HUDEP-2 (cell line): ENCODE results near the gene STAT4.

Experiments
- DNase-seq, 76 experiments: peaks; one replicate each; lab custom pipeline; 2025; ENCODE audit not compliant: unreplicated experiment in 76 of 76; lab: John Stamatoyannopoulos, UW

The STAT4 gene

DNA sequence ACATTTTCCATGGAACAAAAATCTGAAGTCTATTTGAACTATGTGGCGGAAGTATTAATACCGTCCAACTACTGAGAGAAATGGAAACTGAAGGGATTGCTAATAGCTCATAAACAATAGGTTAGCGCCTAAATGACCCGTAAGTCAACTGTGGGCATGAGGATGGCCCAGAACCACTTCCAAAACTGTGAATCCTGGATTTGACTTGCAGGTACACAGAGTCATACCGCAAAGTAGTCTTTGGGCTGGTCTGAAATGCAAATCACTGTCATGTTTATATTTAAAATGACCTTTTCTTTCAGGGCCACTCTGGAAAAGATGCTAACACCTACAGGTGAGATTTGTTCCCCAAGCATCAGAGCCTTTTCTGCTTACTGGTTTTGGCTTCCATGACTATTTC is 50.6 kb downstream of the STAT4 start:
- no peak for DNase-seq

DNA sequence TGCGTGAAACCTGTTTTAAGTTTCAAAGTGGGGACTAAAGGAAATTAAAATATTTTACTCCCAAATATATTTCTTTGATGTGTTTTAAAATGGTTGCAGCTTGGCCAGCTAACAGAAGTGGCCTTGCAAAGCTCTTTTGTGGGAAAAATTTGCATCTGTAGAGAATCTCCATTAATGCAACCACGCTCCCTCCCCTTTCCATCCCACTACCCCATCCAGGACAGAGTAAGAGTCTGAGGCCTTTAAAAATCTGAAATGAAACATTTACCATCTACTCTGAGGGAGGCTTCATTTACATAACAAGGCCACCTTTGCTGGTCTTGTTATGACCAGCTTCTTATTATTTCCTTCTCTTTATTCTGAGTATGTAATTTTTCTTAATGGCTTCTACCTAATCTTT is 63.5 kb downstream of the STAT4 start:
- no peak for DNase-seq

DNA sequence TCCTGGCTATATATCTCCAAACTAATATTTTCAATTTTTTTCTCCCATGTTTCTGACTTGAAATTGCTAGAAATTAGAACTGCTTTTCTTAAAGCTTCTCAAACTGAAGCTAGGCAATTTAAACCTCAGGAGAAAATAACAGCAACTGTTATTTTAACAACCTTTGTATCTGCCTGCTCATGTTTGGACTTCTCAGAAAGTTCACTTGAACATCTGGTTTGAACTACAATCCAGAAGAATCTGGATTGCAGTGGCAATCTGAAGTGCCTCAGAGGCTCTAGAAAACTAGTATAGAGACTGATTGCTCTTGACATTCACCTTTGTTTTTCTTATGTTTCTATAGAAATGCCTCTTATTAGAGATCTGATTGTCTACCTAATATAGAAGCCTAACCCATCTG is 64.1 kb downstream of the STAT4 start:
- DNase-seq, result no peak

DNA sequence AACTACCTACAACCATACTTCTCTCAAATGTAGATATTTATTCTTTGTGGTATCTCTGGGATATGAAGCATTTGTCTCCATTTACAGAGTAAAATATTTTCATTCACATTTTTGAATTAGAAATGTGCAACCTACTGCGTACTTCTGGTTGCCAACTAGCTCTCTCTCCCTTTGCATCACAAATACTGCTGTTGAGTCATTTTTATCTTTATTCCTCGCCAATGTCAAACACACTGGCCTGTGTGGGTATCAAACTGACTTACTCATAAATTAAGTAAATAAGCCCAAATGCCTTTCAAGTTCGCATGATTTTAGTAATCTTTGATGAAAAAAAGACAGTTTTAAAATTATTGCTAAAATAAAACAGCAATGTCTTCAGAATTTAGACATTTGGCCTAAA is 67.3 kb downstream of the STAT4 start:
- DNase-seq, result no peak

DNA sequence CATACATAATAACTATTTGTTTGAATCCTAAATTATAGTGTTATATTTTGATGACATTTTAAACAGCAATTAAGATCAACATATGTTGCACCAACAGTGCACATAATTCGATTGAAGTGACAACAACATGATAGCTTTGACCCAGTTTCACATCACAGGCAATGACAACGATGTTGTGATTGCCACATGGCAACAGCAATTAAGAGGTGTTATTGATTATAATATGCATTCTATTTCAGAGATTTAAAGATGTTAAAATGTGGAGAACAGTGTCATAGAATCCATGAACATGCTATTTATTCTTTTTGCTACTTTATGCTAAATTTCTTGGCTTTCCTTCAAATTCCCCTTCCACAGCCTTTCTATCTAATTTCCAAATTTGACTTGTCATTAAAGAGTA is 68.5 kb downstream of the STAT4 start:
- DNase-seq, result no peak

DNA sequence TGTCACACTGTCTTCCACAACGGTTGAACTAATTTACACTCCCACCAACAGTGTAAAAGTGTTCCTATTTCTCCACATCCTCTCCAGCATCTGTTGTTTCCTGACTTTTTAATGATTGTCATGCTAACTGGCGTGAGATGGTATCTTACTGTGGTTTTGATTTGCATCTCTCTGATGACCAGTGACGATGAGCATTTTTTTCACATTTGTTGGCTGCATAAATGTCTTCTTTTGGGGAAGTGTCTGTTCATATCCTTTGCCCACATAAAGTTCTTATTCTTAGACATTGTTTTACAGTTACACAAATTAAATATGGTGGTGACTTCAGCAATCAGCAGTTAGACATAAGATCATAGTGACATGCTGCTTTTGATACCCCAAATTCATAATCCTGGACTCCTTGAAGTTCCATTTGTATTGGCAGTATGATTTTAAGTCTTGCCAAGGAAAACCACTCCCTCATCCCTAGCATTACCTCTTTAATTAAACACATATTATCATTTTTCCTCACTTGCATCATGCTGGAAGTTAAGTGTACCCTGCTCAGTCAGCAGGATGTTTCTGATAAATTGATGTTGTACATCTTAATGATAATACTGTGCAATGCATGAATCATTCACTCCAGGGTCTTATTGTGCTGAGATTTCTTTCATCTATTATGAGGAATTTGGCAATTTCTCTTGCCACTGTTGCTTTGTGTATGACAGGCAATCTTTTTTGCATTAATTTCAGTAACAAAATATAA is 69.2 kb downstream of the STAT4 start:
- no peak for DNase-seq

DNA sequence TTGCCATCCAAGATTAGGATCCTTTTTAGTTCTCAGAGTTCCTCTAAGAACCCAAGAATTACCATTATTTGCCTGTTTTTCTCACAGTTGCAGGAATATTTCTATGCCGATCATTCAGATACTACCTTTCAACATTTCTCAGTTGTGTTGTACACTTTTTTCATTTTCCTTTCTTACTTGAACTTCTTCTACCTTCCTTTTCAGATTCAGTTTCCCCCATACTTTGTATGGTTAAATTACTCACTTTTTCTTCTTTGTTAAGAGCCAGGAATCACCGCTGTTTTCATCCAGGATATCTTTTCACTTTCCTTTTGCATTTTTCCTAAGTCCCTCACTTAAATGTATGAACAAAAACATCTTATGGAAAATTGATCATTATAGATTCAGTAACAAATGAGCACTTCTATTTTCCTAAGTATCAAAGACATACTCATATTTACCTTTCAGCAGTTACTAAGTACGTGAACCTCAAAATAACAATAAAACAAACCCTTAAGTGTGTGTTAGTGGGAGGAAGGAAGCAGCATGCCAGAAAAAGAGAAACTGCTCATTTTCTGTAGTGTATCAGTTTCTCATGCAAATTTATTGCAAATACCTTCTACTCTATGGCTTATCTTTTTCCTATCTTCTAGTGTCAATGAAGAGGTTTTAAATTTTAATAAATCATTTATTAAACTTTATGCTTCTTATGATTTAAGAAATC is 72.5 kb downstream of the STAT4 start:
- no peak for DNase-seq

DNA sequence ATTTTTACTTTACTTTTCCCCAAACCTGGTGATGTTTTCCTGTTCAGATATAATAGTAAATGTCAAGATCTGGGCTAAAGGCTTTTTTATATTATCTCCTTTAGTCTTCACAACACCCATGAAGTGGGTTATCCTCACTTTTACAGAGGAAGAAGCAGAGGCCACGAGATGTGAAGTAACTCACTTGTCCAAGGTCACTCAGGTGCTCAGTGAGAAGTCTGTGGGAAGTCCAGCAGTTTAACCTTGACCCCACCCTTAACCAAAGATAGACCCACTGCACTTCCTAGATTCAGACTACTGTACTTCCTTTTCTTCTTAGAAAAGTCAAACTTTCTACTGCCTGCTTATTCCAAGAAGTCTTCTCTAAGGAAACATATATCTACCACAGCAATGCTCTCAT is 80.5 kb downstream of the STAT4 start:
- no peak for DNase-seq

DNA sequence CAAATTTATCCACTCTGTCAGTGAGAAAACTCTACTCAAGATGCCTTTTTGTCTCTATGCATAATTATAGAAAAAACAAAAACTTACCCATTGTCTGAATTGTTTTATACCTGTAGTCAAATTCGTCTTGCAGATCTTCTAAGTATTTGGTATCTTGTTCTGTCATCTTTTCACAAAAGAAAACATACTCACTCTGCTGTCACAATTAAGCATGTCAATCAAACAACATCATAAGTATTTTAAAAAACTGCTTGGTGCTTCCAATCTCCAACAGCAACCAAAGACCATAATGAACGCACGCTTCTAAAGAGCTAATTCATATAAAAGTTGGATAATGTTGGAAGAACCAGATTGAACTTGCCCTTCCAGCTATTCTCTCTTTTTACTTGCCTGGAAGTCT is 81.2 kb downstream of the STAT4 start:
- DNase-seq, result no peak

DNA sequence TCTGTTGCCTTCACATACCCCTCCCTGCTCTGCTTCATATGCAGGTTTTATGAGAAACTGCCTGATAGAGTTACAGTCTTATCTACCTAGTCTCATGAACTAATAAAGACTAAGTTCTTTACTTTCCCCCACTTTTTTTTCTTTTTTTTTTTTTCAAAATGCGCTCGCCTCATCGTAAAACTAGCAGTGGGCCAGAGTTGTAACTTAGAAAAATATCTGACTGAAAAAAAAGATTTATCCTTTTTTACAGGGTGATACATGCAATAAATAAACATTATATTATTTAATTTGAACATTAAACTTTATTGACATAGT is 83.9 kb downstream of the STAT4 start:
- no peak for DNase-seq

DNA sequence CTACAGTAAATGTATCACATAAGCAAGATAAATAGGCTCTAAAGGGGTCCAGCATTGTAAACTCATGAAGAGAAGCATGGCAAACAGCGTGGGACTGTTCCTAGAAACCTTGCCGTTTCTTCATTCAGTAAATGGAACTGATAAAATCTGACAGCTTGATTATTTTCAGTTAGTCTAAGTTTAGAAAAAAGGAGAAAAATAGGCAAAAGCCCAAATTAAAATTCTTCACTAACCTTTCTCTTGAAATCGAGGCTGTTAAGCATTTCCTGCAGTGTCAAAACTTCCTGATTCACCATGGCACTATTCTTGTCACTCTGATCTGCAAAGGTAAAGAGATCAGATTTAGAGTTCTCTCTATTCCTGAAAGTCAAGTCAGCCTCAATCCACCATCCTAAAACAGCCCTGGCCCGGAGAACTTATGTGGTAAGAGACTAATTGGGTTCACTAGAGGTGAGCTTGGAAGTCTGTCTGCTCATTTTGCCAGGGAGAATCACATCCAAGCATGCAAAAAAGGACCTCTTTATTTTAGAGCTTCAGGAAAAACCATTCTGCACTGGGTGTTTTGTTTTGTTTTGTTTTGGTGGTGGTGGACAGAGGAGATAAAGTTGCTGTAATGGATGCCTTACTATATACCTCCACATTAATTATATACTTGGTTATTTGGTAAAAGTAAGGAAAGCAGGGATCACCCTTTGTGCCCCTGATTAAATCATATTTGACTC is 84.4 kb downstream of the STAT4 start:
- DNase-seq, result no peak

DNA sequence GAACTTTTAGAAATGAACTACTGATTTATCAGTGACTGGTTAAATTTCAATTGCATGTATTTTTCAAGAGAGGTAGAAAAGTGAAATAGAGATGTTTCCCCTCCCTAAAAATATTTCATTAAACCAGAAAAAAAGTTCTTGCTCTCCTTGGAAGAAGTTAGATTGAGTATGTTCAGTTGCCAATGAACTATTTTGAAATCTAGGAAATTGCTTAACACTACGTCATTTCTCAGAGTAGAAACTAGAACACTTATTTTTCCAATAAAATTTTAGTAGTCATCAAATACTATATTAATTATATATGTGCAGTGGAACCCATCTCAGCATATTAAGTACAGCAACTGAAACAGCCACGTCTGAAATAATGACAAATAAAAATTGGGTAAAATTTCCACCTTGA is 85.0 kb downstream of the STAT4 start:
- DNase-seq, result no peak

DNA sequence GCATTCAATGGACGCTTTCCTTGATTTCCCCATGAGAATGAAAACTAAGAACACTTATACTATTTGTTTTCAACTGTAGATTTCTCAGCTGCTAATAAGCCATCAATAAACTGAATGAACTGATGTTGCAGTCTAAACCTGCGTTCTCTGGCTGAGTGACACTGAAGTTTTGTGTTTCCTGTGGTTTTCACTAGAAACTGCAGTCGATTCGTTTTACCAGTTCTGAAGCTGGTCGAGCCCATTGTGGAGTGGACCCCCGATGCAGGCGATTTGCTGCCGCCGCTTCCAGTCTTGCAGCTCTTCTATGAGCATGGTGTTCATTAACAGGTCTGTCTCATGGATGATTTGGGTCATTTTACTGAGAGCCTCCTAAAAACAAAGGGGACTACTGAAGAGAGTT is 86.2 kb downstream of the STAT4 start:
- DNase-seq, result peak in 1 of 76 experiments; percentile 0

DNA sequence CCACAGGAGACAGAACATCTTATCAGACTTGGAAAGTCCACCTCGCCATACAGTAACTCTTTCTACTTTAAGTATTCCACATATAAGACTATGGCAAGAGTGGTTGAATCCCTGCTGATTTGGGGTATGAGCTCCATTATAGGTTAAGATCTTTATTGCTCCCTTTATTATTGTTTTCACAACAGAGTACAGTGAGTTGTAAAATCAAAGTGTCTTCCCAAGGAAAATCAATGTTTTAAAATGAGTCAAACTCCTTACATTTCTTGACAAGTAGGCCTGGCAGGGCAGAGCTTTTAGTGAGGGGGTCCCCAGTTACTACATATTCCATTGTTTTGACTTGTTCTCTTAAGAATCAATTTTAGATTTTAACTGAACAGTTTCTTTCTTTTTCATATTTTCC is 87.2 kb downstream of the STAT4 start:
- DNase-seq, result no peak

DNA sequence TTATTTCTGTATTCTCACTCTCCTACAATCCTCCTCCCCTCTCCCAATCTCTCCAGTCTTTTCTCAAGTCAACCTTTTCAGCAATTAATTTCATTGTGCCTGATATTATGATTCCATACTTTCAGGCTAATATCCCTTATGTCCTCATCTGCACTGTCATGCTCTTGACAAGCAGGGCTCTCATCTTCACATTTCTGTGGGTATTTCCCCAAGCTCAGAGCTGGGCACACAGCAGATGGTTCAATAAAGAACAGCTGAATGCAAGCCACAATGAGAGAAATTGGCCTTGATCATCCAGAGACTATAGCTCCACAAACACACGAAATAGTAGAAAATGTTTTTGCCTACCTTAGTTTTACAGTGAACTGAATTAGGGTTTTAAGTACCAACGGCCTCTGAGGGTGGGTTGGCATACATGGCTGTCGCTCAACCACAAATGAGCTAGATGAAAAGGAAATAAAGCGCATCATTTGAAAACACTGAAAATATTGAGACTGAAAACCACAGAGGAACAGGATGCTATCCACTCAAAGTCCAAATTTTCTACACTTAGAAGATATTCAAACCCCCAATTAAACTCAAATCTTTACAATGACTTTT is 89.3 kb downstream of the STAT4 start:
- DNase-seq, result no peak

DNA sequence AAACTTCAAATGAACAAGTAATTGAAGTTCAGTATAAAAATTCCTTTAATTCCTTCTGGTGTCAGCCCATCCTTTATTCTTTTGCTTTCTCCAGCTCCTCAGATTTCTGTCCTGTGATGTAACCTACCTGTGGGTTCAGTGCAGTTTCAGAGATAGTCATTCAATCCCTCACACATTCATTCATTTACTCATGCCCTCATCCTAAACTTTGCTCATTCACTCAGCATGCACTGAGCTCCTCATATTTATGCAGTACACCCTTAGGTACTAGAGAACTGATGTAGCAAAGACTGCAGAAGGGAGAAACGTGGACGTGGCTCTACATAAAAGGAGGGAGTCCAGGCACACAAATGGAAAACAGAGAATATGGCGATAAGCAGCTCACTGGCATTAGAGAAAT is 91.5 kb downstream of the STAT4 start:
- DNase-seq, result no peak

DNA sequence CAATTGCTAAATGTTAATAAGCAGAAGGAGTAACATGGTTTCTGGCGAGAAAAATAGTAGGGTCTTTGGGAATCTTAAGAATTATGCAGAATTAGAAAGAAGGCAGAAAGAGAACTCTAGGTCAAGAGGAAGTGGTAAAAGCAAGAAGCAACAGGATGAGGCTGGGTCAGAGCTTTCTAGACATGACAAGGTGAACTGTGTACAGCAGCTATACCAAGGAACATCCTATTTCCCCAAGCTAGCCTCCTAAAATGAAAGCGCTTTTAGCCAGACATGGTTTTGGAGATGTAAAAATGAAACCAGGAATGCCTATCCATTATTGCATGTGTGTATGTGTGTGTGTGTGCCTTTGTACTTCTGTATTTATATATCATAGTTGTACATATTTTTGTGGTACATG is 94.6 kb downstream of the STAT4 start:
- DNase-seq, result no peak

DNA sequence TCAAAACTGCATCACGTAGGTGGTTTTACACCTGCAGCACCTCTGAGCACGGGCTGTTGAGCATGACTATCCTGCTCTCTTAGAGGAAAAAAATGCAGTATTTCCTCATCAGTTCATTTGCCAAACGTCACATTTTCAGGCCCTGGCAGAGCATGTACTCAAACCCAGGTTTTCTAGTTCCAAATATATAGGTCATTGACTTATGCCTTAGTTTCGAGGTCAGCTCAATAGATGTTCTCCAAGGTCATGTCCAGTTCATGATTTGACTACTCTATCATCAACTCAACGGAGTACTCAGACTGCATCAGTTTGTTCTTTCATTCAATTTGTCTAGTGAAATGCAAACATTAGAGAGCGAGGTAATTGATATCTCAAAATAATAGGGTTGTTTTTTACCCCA is 97.5 kb downstream of the STAT4 start:
- DNase-seq, result no peak

DNA sequence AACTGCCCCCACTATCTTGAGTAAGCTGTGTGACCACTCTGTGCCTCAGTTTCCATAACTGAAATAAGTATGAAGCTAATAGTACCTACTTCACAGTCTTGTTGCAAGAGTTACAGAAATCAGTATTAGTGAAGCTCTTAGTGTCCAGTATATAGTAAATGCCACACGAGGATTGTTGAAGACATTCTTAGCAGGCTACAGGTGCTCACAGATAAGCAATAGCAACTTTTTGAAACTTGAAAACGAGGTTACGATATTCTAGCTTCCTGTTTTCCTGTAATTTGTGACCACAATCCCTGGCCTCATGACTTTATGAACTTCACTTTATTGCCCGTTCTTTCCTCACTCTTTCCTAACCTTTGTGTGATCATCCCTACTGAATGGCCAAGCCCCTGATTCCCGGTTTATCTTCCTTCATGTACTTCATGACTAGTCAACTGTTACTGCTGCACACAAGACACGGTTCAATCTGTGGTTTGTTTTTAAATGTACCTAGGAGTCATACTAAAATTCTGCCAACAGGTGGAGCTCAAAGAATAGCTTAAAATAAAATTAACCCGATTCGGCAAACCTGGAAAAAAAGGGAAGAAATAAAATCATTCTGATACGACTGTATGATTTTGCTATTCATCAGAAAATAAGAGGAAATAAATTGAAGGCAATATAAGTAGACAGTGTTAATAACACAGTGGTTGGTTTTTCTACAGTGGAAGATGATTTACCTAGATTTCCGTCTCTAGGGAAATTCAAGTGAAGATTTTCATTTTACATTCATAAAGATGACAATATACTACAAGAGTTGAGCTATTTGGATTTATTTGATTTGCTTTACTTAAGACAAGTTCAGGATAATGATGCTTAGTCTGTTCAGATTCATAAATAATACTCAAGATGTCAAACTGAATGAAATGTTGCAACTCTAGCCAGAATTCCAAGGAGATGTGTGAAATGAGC is 98.7 kb downstream of the STAT4 start:
- peak in 16 of 76 experiments; percentile 2 to 39 (median 13) for DNase-seq

DNA sequence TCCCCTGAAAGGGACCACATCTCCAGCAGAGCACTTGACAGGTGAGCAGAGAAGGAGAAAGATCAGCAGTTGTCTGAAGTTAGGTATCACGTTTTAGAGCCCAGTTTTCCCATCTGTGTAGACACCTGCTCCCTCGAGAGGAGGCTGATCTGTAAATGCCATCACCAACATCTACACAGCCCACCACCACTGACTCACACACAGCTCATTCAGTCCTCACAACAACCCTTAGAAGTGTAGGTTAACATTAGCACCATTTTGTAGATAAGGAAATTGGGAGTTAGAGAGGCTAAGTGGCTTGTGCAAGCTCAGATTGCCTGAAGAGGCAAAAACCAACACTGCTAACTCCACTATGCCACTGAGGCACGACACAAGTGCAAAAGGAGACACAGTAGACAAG is 99.6 kb downstream of the STAT4 start:
- no peak for DNase-seq

DNA sequence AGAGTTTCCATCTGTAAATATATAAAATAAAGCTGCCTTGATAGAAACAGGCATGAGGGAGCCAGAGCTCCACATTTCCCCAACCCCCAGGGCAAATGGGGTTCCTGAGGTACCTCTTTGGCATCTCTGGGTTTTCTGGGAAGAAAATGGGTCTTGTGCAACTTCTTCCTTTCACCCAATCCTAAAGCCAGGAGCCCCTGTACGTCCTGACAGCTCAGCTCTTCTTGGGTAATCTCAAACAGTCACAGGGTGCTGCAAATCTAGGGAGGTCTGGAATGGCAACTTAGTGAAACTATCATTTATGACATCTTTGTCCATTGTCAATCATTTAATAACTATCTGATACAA is 100.2 kb downstream of the STAT4 start:
- DNase-seq, result no peak
